ENCODE results near the gene HECW1.

DNA sequence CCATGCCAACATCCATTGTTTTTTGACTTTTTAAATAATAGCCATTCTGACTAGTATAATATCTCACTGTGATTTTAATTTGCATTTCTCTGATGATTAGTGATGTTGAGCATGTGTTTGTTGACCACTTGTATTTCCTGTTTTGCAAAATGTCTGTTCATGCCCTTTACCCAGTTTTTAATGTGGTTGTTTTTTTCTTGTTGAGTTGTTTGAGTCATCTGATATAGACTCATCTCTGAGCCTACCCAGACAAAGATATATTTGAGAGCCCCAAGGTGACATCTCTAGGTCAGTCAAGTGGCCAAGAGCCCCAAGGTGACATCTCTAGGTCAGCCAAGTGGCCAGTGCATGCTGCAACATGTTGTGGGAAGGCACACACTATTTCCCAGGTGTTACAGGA, 224.7 kb downstream of the HECW1 start:
- TF ChIP-seq CTCF (IDR thresholded peaks at IDR 0.05; ENCODE audit: low read depth, low read length, missing input control) (no peak), EGR1 (IDR thresholded peaks at IDR 0.05; ENCODE audit: low read depth in 2 of 2) (no peak), SP1 (IDR thresholded peaks at IDR 0.05) (no peak), HNF4A (conservative IDR thresholded peaks at IDR 0.05) (no peak), RAD21 (IDR thresholded peaks at IDR 0.05) (no peak), GABPA (IDR thresholded peaks at IDR 0.05 in 1 of 2, conservative IDR thresholded peaks at IDR 0.05 in 1 of 2) (no peak), NR2F2 (IDR thresholded peaks at IDR 0.05) (no peak), ATF3 (IDR thresholded peaks at IDR 0.05) (no peak), FOXA1 (IDR thresholded peaks at IDR 0.05) (no peak), MAX (IDR thresholded peaks at IDR 0.05) (no peak), JUND (IDR thresholded peaks at IDR 0.05) (no peak)
- TF ChIP-seq, protein P1, sequence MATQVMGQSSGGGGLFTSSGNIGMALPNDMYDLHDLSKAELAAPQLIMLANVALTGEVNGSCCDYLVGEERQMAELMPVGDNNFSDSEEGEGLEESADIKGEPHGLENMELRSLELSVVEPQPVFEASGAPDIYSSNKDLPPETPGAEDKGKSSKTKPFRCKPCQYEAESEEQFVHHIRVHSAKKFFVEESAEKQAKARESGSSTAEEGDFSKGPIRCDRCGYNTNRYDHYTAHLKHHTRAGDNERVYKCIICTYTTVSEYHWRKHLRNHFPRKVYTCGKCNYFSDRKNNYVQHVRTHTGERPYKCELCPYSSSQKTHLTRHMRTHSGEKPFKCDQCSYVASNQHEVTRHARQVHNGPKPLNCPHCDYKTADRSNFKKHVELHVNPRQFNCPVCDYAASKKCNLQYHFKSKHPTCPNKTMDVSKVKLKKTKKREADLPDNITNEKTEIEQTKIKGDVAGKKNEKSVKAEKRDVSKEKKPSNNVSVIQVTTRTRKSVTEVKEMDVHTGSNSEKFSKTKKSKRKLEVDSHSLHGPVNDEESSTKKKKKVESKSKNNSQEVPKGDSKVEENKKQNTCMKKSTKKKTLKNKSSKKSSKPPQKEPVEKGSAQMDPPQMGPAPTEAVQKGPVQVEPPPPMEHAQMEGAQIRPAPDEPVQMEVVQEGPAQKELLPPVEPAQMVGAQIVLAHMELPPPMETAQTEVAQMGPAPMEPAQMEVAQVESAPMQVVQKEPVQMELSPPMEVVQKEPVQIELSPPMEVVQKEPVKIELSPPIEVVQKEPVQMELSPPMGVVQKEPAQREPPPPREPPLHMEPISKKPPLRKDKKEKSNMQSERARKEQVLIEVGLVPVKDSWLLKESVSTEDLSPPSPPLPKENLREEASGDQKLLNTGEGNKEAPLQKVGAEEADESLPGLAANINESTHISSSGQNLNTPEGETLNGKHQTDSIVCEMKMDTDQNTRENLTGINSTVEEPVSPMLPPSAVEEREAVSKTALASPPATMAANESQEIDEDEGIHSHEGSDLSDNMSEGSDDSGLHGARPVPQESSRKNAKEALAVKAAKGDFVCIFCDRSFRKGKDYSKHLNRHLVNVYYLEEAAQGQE (IDR thresholded peaks at IDR 0.05), result no peak
